DOHH2 (cell line): Measurements from ENCODE around the gene TUBG2.

Source experiments
- CTCF ChIP-seq: fragments of 200-600 bp; sonication (generic); IDR thresholded peaks from one replicate; pipeline ENCODE4 v1.5.1; 2014; ENCODE audit warnings: antibody characterized with exemption, mild to moderate bottlenecking, low read depth, low read length; ENCODE audit not compliant: poor library complexity, severe bottlenecking
- EZH2phosphoT487 ChIP-seq: fragments of 200-600 bp; sonication (generic); IDR thresholded peaks from 2 replicates; pipeline ENCODE4 v1.6.1; 2017; ENCODE audit warnings: borderline replicate concordance, mild to moderate bottlenecking, antibody characterized with exemption, low read length, moderate library complexity, mixed read lengths

- TF ChIP-seq CTCF (no peak), EZH2phosphoT487 (no peak)
These were observed 49.5 kb downstream of the TUBG2 start for GRCh38 chr17:42708588-42708987.
